ENCODE results near the gene LAX1. TPM values are rescaled to one million over a fixed set of nuclear protein-coding genes. Genes with fewer than 3 reads are reported as not detected.
"Not testable (repeated sequence)": the region's sequence is repeated elsewhere in the genome, so short reads cannot be mapped to it uniquely, and the experiment has no call there.

LAX1 gene
- total and polyA plus RNA-seq, 8 donors, result 0.06 to 2.8 (median 0.51) TPM; not detected in 2

- Histone ChIP-seq H3K27ac (no peak overlapping the region), H3K9me3 (no peaks in the 10 kb centered on the region), H3K36me3 (peaks cover 0 to 6% (median 1%) of the 10 kb centered on the region in 4 donors), H3K4me3 (no peak overlapping the region), H3K27me3 (no peaks in the 10 kb centered on the region), H3K4me1 (peaks cover 0 to 26% (median 22%) of the 10 kb centered on the region in 4 donors)
- no peak for TF ChIP-seq POLR2AphosphoS5 (IDR thresholded peaks at IDR 0.05)
- TF ChIP-seq, protein P1, sequence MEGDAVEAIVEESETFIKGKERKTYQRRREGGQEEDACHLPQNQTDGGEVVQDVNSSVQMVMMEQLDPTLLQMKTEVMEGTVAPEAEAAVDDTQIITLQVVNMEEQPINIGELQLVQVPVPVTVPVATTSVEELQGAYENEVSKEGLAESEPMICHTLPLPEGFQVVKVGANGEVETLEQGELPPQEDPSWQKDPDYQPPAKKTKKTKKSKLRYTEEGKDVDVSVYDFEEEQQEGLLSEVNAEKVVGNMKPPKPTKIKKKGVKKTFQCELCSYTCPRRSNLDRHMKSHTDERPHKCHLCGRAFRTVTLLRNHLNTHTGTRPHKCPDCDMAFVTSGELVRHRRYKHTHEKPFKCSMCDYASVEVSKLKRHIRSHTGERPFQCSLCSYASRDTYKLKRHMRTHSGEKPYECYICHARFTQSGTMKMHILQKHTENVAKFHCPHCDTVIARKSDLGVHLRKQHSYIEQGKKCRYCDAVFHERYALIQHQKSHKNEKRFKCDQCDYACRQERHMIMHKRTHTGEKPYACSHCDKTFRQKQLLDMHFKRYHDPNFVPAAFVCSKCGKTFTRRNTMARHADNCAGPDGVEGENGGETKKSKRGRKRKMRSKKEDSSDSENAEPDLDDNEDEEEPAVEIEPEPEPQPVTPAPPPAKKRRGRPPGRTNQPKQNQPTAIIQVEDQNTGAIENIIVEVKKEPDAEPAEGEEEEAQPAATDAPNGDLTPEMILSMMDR (IDR thresholded peaks at IDR 0.05), result no peak
- no peak for TF ChIP-seq POLR2A (IDR thresholded peaks at IDR 0.05)
- no peak for TF ChIP-seq EP300 (IDR thresholded peaks at IDR 0.05)
- 94 to 98% (median 96%) methylated on average over 6 of the region's 6 CpGs for WGBS, 5 donors
- intact Hi-C loops (cut with DNase I; ENCODE audit: low total_unique reads), result no loop called here
- DNase-seq, result no peak
These were observed 18.7 kb upstream of the LAX1 start for GRCh38 chr1:203746281-203746680.

DNA sequence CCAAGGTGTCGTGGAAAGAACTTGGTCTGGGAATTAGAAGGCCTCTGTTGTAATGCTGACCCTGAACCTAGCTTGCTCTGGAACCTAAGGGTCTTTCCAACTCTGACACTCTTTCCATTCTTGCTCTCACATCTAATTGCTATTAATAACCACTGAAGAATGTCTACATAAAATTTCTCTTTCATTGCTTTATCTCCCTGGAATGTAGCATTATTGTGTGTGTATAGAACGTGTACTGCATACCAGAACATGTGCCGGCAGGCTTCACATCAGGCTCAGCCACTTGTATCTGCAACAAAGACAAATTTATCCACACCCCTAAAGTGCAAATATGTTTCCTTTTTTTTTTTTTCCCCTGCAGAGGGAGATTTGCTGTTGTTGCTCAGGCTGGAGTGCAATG is 13.9 kb upstream of the LAX1 start:
- H3K27ac ChIP-seq, result no peak overlapping the region
- WGBS, 5 donors, result 39 to 66% (median 41%) methylated on average over 3 of the region's 3 CpGs

GRCh38 chr1:203751618-203752361 is 13.2 kb upstream of the LAX1 start:
- H3K4me3 ChIP-seq; DNase-seq; intact Hi-C loops (cut with DNase I; ENCODE audit: low total_unique reads); H3K36me3 ChIP-seq; H3K27ac ChIP-seq; H3K27me3 ChIP-seq; H3K4me1 ChIP-seq; H3K9me3 ChIP-seq: not testable (repeated sequence)
- 86 to 98% (median 96%) methylated on average over 5 of the region's 5 CpGs for WGBS, 5 donors

More for the DNA sequence above, 13.9 kb upstream of the LAX1 start:
- H3K4me3 ChIP-seq, result no peak overlapping the region
- H3K4me1 ChIP-seq, result peaks cover 0 to 9% (median 2%) of the 10 kb centered on the region in 4 donors
- TF ChIP-seq POLR2A (IDR thresholded peaks at IDR 0.05) (no peak), POLR2AphosphoS5 (IDR thresholded peaks at IDR 0.05) (no peak), EP300 (IDR thresholded peaks at IDR 0.05) (no peak)
- TF ChIP-seq, protein P1 (IDR thresholded peaks at IDR 0.05), result no peak
- no peaks in the 10 kb centered on the region for H3K36me3 ChIP-seq
- peak in 1 of 2 donors; percentile 69 for DNase-seq
- intact Hi-C loops (cut with DNase I; ENCODE audit: low total_unique reads), result no loop called here
- H3K9me3 ChIP-seq, result no peaks in the 10 kb centered on the region
- no peaks in the 10 kb centered on the region for H3K27me3 ChIP-seq

DNA sequence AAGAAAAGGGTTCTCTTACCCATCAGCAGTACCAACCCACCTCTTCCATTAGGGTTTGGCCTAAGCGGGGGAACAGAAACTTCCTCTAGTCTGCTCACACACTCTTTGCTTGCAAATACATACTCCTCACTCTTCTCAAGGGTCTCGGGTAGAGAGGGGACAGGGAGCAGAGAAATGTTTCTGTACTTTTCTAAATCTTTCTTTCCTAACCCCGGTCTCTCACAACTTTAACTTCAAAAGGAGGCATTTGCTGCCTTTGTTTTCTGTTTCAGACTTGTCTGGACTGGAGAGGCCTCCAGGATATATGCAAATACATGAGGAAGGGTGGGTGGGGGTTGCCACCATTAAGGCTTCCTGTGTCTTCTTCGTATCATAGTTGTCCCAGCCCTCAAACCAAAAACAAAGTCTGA is 10.5 kb upstream of the LAX1 start:
- Histone ChIP-seq H3K4me1 (peaks cover 0 to 9% (median 2%) of the 10 kb centered on the region in 4 donors), H3K27ac (peak overlapping the region in 1 of 5 donors; percentile 39), H3K36me3 (no peaks in the 10 kb centered on the region), H3K4me3 (no peak overlapping the region), H3K9me3 (no peaks in the 10 kb centered on the region), H3K27me3 (no peaks in the 10 kb centered on the region)
- DNase-seq, result no peak
- TF ChIP-seq, protein P1 (IDR thresholded peaks at IDR 0.05), result no peak
- TF ChIP-seq POLR2A (IDR thresholded peaks at IDR 0.05), result no peak
- TF ChIP-seq POLR2AphosphoS5 (IDR thresholded peaks at IDR 0.05), result no peak
- TF ChIP-seq EP300 (IDR thresholded peaks at IDR 0.05), result no peak
- 75 to 89% (median 84%) methylated on average over 4 of the region's 4 CpGs for WGBS, 5 donors
- intact Hi-C loops (cut with DNase I; ENCODE audit: low total_unique reads), result no loop called here

- intact Hi-C loops (cut with DNase I; ENCODE audit: low total_unique reads), result no loop called here
- H3K4me3 ChIP-seq, result no peak overlapping the region
- no peaks in the 10 kb centered on the region for H3K36me3 ChIP-seq
- H3K27ac ChIP-seq, result no peak overlapping the region
- H3K4me1 ChIP-seq, result peaks cover 0 to 4% (median 2%) of the 10 kb centered on the region in 4 donors
- no peaks in the 10 kb centered on the region for H3K9me3 ChIP-seq
- WGBS, 5 donors, result 80 to 84% (median 81%) methylated on average over 4 of the region's 4 CpGs
- TF ChIP-seq, protein P1 (IDR thresholded peaks at IDR 0.05), result no peak
- TF ChIP-seq EP300 (IDR thresholded peaks at IDR 0.05), result no peak
- TF ChIP-seq POLR2AphosphoS5 (IDR thresholded peaks at IDR 0.05), result no peak
- no peak for TF ChIP-seq POLR2A (IDR thresholded peaks at IDR 0.05)
- no peaks in the 10 kb centered on the region for H3K27me3 ChIP-seq
- DNase-seq, result no peak
These were observed 8.9 kb upstream of the LAX1 start for GRCh38 chr1:203756036-203756435.

DNA sequence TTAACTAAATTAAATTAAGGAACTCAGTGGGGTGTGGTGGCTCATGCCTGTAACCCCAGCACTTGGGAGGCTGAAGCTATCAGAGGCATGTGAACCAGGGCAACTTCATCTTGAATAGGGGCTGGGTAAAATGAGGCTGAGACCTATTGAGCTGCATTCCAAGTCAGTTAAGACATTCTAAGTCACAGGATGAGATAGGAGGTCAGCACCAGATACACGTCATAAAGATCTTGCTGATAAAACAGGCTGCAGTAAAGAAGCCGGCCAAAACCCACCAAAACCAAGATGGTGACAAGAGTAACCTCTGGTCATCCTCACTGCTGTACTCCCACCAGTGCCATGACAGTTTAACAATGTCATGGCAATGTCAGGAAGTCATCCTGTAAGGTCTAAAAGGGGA is 6.2 kb upstream of the LAX1 start:
- H3K4me1 ChIP-seq; H3K27ac ChIP-seq; intact Hi-C loops (cut with DNase I; ENCODE audit: low total_unique reads); H3K9me3 ChIP-seq; H3K36me3 ChIP-seq; H3K27me3 ChIP-seq; H3K4me3 ChIP-seq; DNase-seq: not testable (repeated sequence)
- 73 to 88% (median 81%) methylated on average over 2 of the region's 2 CpGs for WGBS, 5 donors
